ENCODE data around the gene TNFRSF6B. TPM values are rescaled to one million over a fixed set of nuclear protein-coding genes. Genes with fewer than 3 reads are reported as not detected.
"Not testable (repeated sequence)": the region's sequence is repeated elsewhere in the genome, so short reads cannot be mapped to it uniquely, and the experiment has no call there.

TNFRSF6B gene
- total RNA-seq, 4 donors from 2014 or later = 2.1 to 4.2 (median 2.7) TPM; not detected in 1

DNA sequence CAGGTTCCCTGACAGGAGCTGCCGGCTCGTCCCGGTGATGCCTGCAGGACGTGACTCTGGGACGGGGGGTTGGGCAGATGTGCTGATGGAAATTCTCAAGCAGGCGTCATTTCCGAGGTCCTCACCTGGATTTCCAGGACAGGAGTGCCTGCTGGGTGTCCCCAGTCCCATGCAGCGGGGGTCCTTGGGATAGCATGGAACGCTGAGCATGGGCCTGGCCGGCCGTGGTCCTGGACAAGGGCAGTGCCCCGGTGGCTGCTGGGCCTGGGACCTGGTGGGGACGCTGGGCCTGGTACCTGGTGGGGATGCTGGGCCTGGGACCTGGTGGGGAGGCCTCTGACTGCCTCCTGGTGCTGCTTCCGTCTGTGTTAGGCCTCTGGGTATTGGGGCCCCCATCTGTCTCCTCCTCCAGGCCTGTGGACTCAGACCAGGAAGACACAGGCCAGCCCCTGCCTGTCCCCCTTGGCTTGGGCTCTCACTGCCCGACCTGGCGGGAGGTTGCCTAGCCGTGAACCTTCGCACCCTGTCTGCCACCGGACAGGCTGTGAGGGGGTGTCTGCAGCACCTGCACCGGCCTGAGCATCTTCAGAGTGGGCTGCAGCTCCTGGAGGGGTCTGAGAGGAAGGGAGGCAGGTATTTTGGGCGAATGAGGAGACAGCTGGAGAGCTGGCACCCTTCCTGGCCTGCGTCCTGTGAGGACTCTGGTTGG, 32.2 kb upstream of the TNFRSF6B start:
- TF ChIP-seq, protein P1, sequence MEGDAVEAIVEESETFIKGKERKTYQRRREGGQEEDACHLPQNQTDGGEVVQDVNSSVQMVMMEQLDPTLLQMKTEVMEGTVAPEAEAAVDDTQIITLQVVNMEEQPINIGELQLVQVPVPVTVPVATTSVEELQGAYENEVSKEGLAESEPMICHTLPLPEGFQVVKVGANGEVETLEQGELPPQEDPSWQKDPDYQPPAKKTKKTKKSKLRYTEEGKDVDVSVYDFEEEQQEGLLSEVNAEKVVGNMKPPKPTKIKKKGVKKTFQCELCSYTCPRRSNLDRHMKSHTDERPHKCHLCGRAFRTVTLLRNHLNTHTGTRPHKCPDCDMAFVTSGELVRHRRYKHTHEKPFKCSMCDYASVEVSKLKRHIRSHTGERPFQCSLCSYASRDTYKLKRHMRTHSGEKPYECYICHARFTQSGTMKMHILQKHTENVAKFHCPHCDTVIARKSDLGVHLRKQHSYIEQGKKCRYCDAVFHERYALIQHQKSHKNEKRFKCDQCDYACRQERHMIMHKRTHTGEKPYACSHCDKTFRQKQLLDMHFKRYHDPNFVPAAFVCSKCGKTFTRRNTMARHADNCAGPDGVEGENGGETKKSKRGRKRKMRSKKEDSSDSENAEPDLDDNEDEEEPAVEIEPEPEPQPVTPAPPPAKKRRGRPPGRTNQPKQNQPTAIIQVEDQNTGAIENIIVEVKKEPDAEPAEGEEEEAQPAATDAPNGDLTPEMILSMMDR (IDR thresholded peaks at IDR 0.05) = no peak
- TF ChIP-seq POLR2A (IDR thresholded peaks at IDR 0.05) = no peak
- peaks cover 0 to 6% (median 0%) of the 10 kb centered on the region in 4 donors for H3K4me1 ChIP-seq
- no peak overlapping the region for H3K4me3 ChIP-seq
- peaks cover 0 to 69% (median 0%) of the 10 kb centered on the region in 3 donors for H3K36me3 ChIP-seq
- DNase-seq = no peak
- no peak overlapping the region for H3K27ac ChIP-seq
- no peaks in the 10 kb centered on the region for H3K9me3 ChIP-seq
- H3K27me3 ChIP-seq = no peaks in the 10 kb centered on the region

DNA sequence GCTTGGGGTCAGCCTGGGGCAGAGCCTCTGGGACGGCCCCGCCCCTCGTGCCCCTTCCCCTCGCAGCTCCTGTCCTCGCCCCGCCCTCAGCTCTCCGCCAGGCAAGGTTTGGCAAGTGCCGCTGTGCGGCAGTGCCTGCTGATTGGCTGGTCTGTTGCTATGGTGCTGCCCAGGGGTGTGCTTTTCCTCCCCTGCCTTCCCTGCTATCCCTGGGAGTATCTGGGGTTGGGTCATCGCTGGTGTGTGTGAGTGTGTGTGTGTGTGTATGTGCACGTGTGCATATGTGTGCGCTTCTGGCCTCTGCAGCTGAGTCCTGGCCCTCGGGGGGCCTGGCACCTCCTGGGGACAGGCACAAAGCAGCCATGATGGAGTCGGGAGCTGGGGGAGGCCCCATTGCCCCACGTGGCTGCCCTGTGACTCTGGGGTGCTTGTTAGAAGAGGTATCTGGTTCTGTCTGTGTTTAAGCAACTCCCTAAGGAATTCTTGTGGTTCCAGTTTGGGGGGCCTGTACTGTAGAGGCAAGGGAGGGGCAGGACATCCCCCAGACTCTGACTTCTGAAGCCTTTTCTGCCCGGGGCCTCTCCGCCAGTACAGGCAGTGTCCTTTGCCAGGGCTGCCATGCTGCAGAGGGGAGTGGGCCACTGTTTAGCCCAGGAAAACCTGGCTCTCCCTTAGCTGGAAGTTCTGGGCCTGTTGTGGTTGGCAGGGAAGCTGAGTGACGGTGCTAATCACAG, 31.4 kb upstream of the TNFRSF6B start:
- Histone ChIP-seq H3K36me3 (peaks cover 0 to 69% (median 0%) of the 10 kb centered on the region in 3 donors), H3K4me3 (no peak overlapping the region)
- DNase-seq = no peak

DNA sequence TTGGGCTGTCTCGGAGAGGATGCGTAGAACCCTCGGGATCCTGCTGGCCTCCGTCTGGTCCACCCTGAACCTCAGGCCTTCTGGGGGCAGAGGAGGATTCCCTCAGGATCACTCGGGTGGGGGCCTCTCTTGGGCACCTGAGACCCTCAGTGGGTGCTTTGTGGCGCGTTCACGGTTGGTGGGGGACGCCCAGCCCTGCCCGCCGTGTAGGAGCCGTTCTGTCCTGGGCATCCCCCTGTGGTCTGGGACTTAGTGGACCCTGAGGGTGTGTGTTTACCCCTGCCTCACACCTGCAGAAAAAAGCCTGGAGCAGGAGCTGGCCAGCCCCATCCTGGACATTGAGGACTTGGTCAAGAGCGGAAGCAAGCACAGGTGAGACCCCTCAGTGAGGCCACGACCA, 30.7 kb upstream of the TNFRSF6B start:
- Histone ChIP-seq H3K36me3 (peaks cover 0 to 66% (median 0%) of the 10 kb centered on the region in 3 donors), H3K4me1 (no peaks in the 10 kb centered on the region), H3K27ac (no peak overlapping the region), H3K27me3 (no peaks in the 10 kb centered on the region), H3K4me3 (no peak overlapping the region), H3K9me3 (no peaks in the 10 kb centered on the region)
- TF ChIP-seq POLR2A (IDR thresholded peaks at IDR 0.05) = no peak
- TF ChIP-seq, protein P1 (IDR thresholded peaks at IDR 0.05) = no peak
- DNase-seq = no peak

More for the DNA sequence above, 31.4 kb upstream of the TNFRSF6B start:
- TF ChIP-seq POLR2A (IDR thresholded peaks at IDR 0.05) = no peak
- TF ChIP-seq, protein P1 (IDR thresholded peaks at IDR 0.05) = no peak
- Histone ChIP-seq H3K27me3 (no peaks in the 10 kb centered on the region), H3K27ac (no peak overlapping the region), H3K4me1 (no peaks in the 10 kb centered on the region), H3K9me3 (no peaks in the 10 kb centered on the region)

DNA sequence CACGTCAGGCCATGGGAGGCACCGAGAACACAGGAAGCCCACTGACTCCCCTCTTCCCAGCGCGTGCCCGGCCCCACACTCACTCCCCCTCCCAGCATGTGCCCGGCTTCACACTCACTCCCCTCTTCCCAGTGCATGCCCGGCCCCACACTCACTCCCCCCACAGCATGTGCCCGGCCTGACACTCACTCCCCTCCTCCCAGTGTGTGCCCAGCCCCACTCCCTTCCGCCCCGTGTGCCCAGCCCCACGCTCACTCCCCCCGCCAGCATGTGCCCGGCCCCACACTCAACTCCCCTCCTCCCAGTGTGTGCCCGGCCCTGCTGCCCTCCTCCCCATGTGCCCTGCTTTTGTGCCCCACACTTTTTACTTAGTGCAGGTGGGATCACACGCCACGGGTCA, 28.6 kb upstream of the TNFRSF6B start:
- H3K27me3 ChIP-seq = no peaks in the 10 kb centered on the region
- H3K36me3 ChIP-seq = peaks cover 0 to 56% (median 0%) of the 10 kb centered on the region in 3 donors
- H3K9me3 ChIP-seq = no peaks in the 10 kb centered on the region
- H3K4me3 ChIP-seq = no peak overlapping the region
- DNase-seq = no peak
- no peak for TF ChIP-seq POLR2A (IDR thresholded peaks at IDR 0.05)
- TF ChIP-seq, protein P1 (IDR thresholded peaks at IDR 0.05) = no peak
- H3K4me1 ChIP-seq = no peaks in the 10 kb centered on the region
- H3K27ac ChIP-seq = no peak overlapping the region

DNA sequence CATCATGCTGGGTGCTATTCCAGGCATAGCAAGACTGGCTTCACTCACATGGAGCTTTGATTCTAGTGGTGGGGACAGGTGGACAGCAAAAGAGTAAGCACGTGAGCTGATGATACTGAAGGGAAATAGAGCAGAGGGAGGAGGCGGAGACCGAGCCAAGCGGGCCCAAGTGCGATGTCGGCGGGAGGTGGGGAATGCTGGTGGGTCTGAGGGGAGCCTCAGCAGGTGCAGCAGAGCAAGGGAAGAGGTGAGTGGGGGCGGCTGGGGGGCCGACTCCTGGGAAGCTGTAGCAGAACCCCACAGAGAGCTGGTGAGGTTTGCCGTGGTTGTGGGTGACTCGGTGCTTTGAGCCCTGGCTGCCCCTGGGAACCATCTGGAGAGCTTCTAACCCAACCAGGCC, 28.1 kb upstream of the TNFRSF6B start:
- Histone ChIP-seq H3K36me3 (peaks cover 0 to 52% (median 0%) of the 10 kb centered on the region in 3 donors), H3K9me3 (no peaks in the 10 kb centered on the region), H3K4me3 (no peak overlapping the region), H3K4me1 (no peaks in the 10 kb centered on the region), H3K27me3 (no peaks in the 10 kb centered on the region), H3K27ac (no peak overlapping the region)
- TF ChIP-seq POLR2A (IDR thresholded peaks at IDR 0.05) = no peak
- TF ChIP-seq, protein P1 (IDR thresholded peaks at IDR 0.05) = no peak
- DNase-seq = no peak

DNA sequence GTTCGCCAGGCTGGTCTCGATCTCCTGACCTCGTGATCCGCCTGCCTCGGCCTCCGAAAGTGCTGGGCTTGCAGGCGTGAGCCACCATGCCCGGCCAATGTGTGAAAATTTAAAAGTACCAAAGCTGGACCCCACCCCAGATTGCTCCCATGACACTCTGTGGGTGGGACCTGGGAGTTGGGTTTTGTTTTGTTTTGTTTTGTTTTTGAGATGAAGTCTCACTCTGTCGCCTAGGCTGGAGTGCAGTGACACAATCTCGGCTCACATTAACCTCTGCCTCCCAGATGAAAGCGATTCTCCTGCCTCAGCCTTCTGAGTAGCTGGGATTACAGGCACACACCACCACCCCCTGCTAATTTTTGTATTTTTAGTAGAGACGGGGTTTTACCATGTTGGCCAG, 24.8 kb upstream of the TNFRSF6B start:
- not testable (repeated sequence) for H3K4me3 ChIP-seq, H3K9me3 ChIP-seq, H3K4me1 ChIP-seq, DNase-seq, H3K27ac ChIP-seq, H3K27me3 ChIP-seq
- H3K36me3 ChIP-seq = peaks cover 0 to 35% (median 0%) of the 10 kb centered on the region in 3 donors
